Epithelial cell of prostate (primary cell): Measurements from ENCODE around the gene ARF3.

Source experiments
- DNase-seq: peaks from one replicate; pipeline ENCODE4 v3.0.0-alpha.2; 2011; ENCODE audit warnings: low read depth, low spot score
- H3K27ac ChIP-seq: fragments of 450-650 bp; 2 replicates; pipeline ENCODE4 v1.5.1; 2017; ENCODE audit warnings: mild to moderate bottlenecking

Gene ARF3

GRCh38 chr12:48957141-48958048 lies at the start of gene ARF3:
Gene ARF3 (minus strand): TSS chr12:48957487. CDS start chr12:48941095, 16,392 bp downstream.
- peak; percentile 64 for DNase-seq
- H3K27ac ChIP-seq, result peak within 1 kb of the TSS; percentile 70

GRCh38 chr12:49000346-49000745 lies 43.1 kb upstream of the ARF3 start:
- DNase-seq, result no peak
- no peak overlapping the region for H3K27ac ChIP-seq

GRCh38 chr12:48999371-49000131 lies 42.3 kb upstream of the ARF3 start, which contains the start of gene DDN:
Gene DDN (minus strand): TSS chr12:48999375. CDS start chr12:48999287, 88 bp downstream.
- no peak within 1 kb of the TSS for H3K27ac ChIP-seq
- no peak for DNase-seq

- no peak overlapping the region for H3K27ac ChIP-seq
- no peak for DNase-seq
Observed at GRCh38 chr12:48998497-48999353, 41.4 kb upstream of the ARF3 start.

- no peak for DNase-seq
- no peak overlapping the region for H3K27ac ChIP-seq
Observed at GRCh38 chr12:48997719-48998496, 40.6 kb upstream of the ARF3 start.

GRCh38 chr12:48996794-48997718 lies 39.8 kb upstream of the ARF3 start:
- H3K27ac ChIP-seq, result no peak overlapping the region

GRCh38 chr12:48995086-48995879 lies 38.0 kb upstream of the ARF3 start:
- no peak for DNase-seq
- no peak overlapping the region for H3K27ac ChIP-seq

More at GRCh38 chr12:48996794-48997718, 39.8 kb upstream of the ARF3 start:
- no peak for DNase-seq

GRCh38 chr12:48994224-48995085 lies 37.2 kb upstream of the ARF3 start:
- DNase-seq, result no peak
- no peak overlapping the region for H3K27ac ChIP-seq

GRCh38 chr12:48993787-48994186 lies 36.5 kb upstream of the ARF3 start:
- no peak overlapping the region for H3K27ac ChIP-seq
- DNase-seq, result no peak

GRCh38 chr12:48991247-48992050 lies 34.2 kb upstream of the ARF3 start:
- DNase-seq, result no peak
- H3K27ac ChIP-seq, result no peak overlapping the region

- no peak for DNase-seq
- no peak overlapping the region for H3K27ac ChIP-seq
Observed at GRCh38 chr12:48990552-48990951, 33.3 kb upstream of the ARF3 start.

- no peak overlapping the region for H3K27ac ChIP-seq
- no peak for DNase-seq
Observed at GRCh38 chr12:48988030-48988649, 30.9 kb upstream of the ARF3 start.

- H3K27ac ChIP-seq, result no peak overlapping the region
- no peak for DNase-seq
Observed at GRCh38 chr12:48986720-48987291, 29.5 kb upstream of the ARF3 start.

GRCh38 chr12:48985901-48986300 lies 28.6 kb upstream of the ARF3 start:
- H3K27ac ChIP-seq, result no peak overlapping the region
- DNase-seq, result no peak

GRCh38 chr12:48985475-48985897 lies 28.2 kb upstream of the ARF3 start:
- H3K27ac ChIP-seq, result no peak overlapping the region
- DNase-seq, result no peak
